22Rv1 (cell line): ENCODE data around the gene FMN1.

ENCODE experiments used
- ZFX ChIP-seq: fragments of 450-650 bp; IDR thresholded peaks from 2 replicates; pipeline ENCODE4 v1.6.1; 2017; ENCODE audit warnings: antibody characterized with exemption, borderline replicate concordance
- TF ChIP-seq, protein P1 (sequence below): fragments of 450-650 bp; IDR thresholded peaks from 2 replicates; pipeline ENCODE4 v1.5.1; 2017; ENCODE audit warnings: mild to moderate bottlenecking

DNA sequence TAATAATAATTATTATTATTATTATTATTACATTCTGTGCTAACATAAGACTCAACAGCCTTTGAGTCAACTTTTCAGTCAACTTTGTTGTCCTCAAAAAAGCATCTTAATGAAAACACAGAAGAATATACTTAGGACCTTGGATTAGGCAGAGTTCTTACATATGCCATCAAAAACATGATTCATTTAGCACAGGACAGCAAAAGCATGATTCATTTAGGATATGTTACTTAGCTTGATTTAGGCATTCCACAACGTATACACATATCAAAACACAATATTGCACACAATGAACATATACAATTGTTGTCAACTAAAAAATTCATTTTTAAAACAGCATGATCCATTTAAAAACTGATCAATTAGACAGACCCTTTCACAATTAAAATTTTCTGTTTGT is 213.0 kb downstream of the FMN1 start:
- TF ChIP-seq, protein P1, sequence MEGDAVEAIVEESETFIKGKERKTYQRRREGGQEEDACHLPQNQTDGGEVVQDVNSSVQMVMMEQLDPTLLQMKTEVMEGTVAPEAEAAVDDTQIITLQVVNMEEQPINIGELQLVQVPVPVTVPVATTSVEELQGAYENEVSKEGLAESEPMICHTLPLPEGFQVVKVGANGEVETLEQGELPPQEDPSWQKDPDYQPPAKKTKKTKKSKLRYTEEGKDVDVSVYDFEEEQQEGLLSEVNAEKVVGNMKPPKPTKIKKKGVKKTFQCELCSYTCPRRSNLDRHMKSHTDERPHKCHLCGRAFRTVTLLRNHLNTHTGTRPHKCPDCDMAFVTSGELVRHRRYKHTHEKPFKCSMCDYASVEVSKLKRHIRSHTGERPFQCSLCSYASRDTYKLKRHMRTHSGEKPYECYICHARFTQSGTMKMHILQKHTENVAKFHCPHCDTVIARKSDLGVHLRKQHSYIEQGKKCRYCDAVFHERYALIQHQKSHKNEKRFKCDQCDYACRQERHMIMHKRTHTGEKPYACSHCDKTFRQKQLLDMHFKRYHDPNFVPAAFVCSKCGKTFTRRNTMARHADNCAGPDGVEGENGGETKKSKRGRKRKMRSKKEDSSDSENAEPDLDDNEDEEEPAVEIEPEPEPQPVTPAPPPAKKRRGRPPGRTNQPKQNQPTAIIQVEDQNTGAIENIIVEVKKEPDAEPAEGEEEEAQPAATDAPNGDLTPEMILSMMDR, result no peak
- TF ChIP-seq ZFX, result no peak
